AML-193 (cell line): ENCODE measurements around the gene TMEM198.

ENCODE experiments used
- DNase-seq, 2 experiments: peaks; one replicate each; lab custom pipeline; 2025; lab: John Stamatoyannopoulos, UW

Gene TMEM198

GRCh38 chr2:219526320-219527075, 17.3 kb upstream of the TMEM198 start:
- DNase-seq, result no peak

GRCh38 chr2:219527076-219527394, 16.8 kb upstream of the TMEM198 start:
- no peak for DNase-seq

- DNase-seq, result no peak
Observed at GRCh38 chr2:219527472-219527871, 16.4 kb upstream of the TMEM198 start.

- DNase-seq, result peak; percentile 73 to 78
Observed at GRCh38 chr2:219530048-219530963, 13.5 kb upstream of the TMEM198 start.

- no peak for DNase-seq
Observed at GRCh38 chr2:219531639-219532377, 12.0 kb upstream of the TMEM198 start.

- DNase-seq, result no peak
Observed at GRCh38 chr2:219532378-219532649, 11.5 kb upstream of the TMEM198 start.

- no peak for DNase-seq
Observed at GRCh38 chr2:219533930-219534661, 9.7 kb upstream of the TMEM198 start.

- no peak for DNase-seq
Observed at GRCh38 chr2:219536425-219536824, 7.4 kb upstream of the TMEM198 start.

GRCh38 chr2:219536967-219537366, 6.9 kb upstream of the TMEM198 start:
- no peak for DNase-seq

GRCh38 chr2:219537657-219538488, 6.0 kb upstream of the TMEM198 start:
- no peak for DNase-seq

GRCh38 chr2:219538504-219538951, 5.3 kb upstream of the TMEM198 start:
- DNase-seq, result no peak

GRCh38 chr2:219538956-219539788, 4.7 kb upstream of the TMEM198 start:
- DNase-seq, result no peak

GRCh38 chr2:219539926-219540678, 3.7 kb upstream of the TMEM198 start:
- DNase-seq, result no peak

GRCh38 chr2:219540784-219541504, 2.9 kb upstream of the TMEM198 start:
- DNase-seq, result no peak

GRCh38 chr2:219541611-219542180, 2.1 kb upstream of the TMEM198 start:
- peak; percentile 51 to 54 for DNase-seq

GRCh38 chr2:219542931-219543595, 765 bp upstream of the TMEM198 start:
- DNase-seq, result no peak

GRCh38 chr2:219544567-219544966, 739 bp downstream of the TMEM198 start:
- DNase-seq, result no peak
